MM.1S (cell line): Measurements from ENCODE around the gene CHD6.

Source experiments
- EZH2 ChIP-seq: fragments of 300-600 bp; sonication (generic); optimal IDR thresholded peaks from 2 replicates; pipeline ENCODE3; 2017; ENCODE audit warnings: low read depth, mild to moderate bottlenecking, antibody characterized with exemption, low read length, mixed read lengths
- EZH2phosphoT487 ChIP-seq: fragments of 300-600 bp; sonication (generic); IDR thresholded peaks from 2 replicates; pipeline ENCODE4 v1.6.1; 2018; ENCODE audit warnings: antibody characterized with exemption, low read length

DNA sequence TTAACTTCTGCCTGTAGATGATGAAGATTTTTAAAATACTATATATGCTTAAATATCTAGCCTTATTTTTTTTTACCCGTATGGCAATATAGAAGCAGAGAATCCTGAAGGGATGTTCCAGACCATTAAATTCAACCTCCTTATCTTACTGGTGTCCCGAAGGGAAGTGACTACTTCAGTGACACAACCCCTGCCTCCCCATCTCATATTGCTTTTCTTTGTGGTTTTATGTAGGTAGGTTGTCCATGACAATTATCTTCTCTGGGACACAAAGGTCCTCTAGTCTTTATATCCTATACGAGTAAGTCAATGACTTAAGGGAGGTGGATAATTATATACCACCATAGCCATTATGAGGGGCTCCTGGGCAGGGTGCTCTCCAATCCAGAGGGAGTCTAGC lies 194.2 kb downstream of the CHD6 start:
- TF ChIP-seq EZH2phosphoT487: no peak
- no peak for TF ChIP-seq EZH2
